Measurements from ENCODE around the gene CPNE6.

CPNE6 gene

GRCh38 chr14:24063263-24063836 lies 8.0 kb upstream of the CPNE6 start:
- 92 to 93% methylated on average over 2 to 3 of the region's 4 CpGs for WGBS, 2 experiments (ENCODE audit: insufficient coverage in 2 of 2)
- Histone ChIP-seq H3K27ac (ENCODE audit: low read depth, low read length, severe bottlenecking) (no peak overlapping the region), H3K4me1 (ENCODE audit: control insufficient read depth, insufficient read depth, low read length, poor library complexity, severe bottlenecking) (no peaks in the 10 kb centered on the region), H3K9me3 (ENCODE audit: control insufficient read depth, low read length) (no peaks in the 10 kb centered on the region), H3K4me3 (ENCODE audit: extremely low read depth, insufficient read depth, low read length, poor library complexity, severe bottlenecking) (no peak overlapping the region), H3K36me3 (ENCODE audit: control insufficient read depth, insufficient read depth, low read length) (no peaks in the 10 kb centered on the region)

- Histone ChIP-seq H3K9me3 (ENCODE audit: control insufficient read depth, low read length) (no peaks in the 10 kb centered on the region), H3K27ac (ENCODE audit: low read depth, low read length, severe bottlenecking) (no peak overlapping the region), H3K36me3 (ENCODE audit: control insufficient read depth, insufficient read depth, low read length) (no peaks in the 10 kb centered on the region), H3K4me1 (ENCODE audit: control insufficient read depth, insufficient read depth, low read length, poor library complexity, severe bottlenecking) (no peaks in the 10 kb centered on the region), H3K4me3 (ENCODE audit: extremely low read depth, insufficient read depth, low read length, poor library complexity, severe bottlenecking) (no peak overlapping the region)
- 88 to 95% methylated on average over 2 to 4 of the region's 7 CpGs for WGBS, 2 experiments (ENCODE audit: insufficient coverage in 2 of 2)
These were observed 7.1 kb upstream of the CPNE6 start for GRCh38 chr14:24064091-24064795.

- Histone ChIP-seq H3K27ac (ENCODE audit: low read depth, low read length, severe bottlenecking) (no peak overlapping the region), H3K4me1 (ENCODE audit: control insufficient read depth, insufficient read depth, low read length, poor library complexity, severe bottlenecking) (no peaks in the 10 kb centered on the region), H3K4me3 (ENCODE audit: extremely low read depth, insufficient read depth, low read length, poor library complexity, severe bottlenecking) (no peak overlapping the region), H3K9me3 (ENCODE audit: control insufficient read depth, low read length) (no peaks in the 10 kb centered on the region), H3K36me3 (ENCODE audit: control insufficient read depth, insufficient read depth, low read length) (no peaks in the 10 kb centered on the region)
- WGBS, 2 experiments (ENCODE audit: insufficient coverage in 2 of 2): 92% methylated on average over 2 to 7 of the region's 15 CpGs
These were observed 6.5 kb upstream of the CPNE6 start for GRCh38 chr14:24064856-24065255.

- H3K4me3 ChIP-seq (ENCODE audit: extremely low read depth, insufficient read depth, low read length, poor library complexity, severe bottlenecking): no peak overlapping the region
- WGBS, 2 experiments (ENCODE audit: insufficient coverage in 2 of 2): 88 to 89% methylated on average over 7 to 8 of the region's 8 CpGs
These were observed 6.0 kb upstream of the CPNE6 start for GRCh38 chr14:24065408-24065807.

GRCh38 chr14:24066496-24067132 lies 4.7 kb upstream of the CPNE6 start:
- Histone ChIP-seq H3K36me3 (ENCODE audit: control insufficient read depth, insufficient read depth, low read length) (no peaks in the 10 kb centered on the region), H3K4me1 (ENCODE audit: control insufficient read depth, insufficient read depth, low read length, poor library complexity, severe bottlenecking) (no peaks in the 10 kb centered on the region), H3K27ac (ENCODE audit: low read depth, low read length, severe bottlenecking) (no peak overlapping the region), H3K9me3 (ENCODE audit: control insufficient read depth, low read length) (no peaks in the 10 kb centered on the region), H3K4me3 (ENCODE audit: extremely low read depth, insufficient read depth, low read length, poor library complexity, severe bottlenecking) (no peak overlapping the region)
- 89 to 94% methylated on average over 5 of the region's 8 CpGs for WGBS, 2 experiments (ENCODE audit: insufficient coverage in 2 of 2)

More at GRCh38 chr14:24065408-24065807, 6.0 kb upstream of the CPNE6 start:
- H3K4me1 ChIP-seq (ENCODE audit: control insufficient read depth, insufficient read depth, low read length, poor library complexity, severe bottlenecking): no peaks in the 10 kb centered on the region
- no peak overlapping the region for H3K27ac ChIP-seq (ENCODE audit: low read depth, low read length, severe bottlenecking)
- no peaks in the 10 kb centered on the region for H3K9me3 ChIP-seq (ENCODE audit: control insufficient read depth, low read length)
- H3K36me3 ChIP-seq (ENCODE audit: control insufficient read depth, insufficient read depth, low read length): no peaks in the 10 kb centered on the region

- H3K36me3 ChIP-seq (ENCODE audit: control insufficient read depth, insufficient read depth, low read length): no peaks in the 10 kb centered on the region
- H3K27ac ChIP-seq (ENCODE audit: low read depth, low read length, severe bottlenecking): no peak overlapping the region
- H3K4me3 ChIP-seq (ENCODE audit: extremely low read depth, insufficient read depth, low read length, poor library complexity, severe bottlenecking): no peak overlapping the region
- H3K4me1 ChIP-seq (ENCODE audit: control insufficient read depth, insufficient read depth, low read length, poor library complexity, severe bottlenecking): no peaks in the 10 kb centered on the region
- H3K9me3 ChIP-seq (ENCODE audit: control insufficient read depth, low read length): no peaks in the 10 kb centered on the region
- WGBS, 2 experiments (ENCODE audit: insufficient coverage in 2 of 2): 97 to 99% methylated on average over 6 to 12 of the region's 12 CpGs
These were observed 4.0 kb upstream of the CPNE6 start for GRCh38 chr14:24067133-24068082.

- H3K27ac ChIP-seq (ENCODE audit: low read depth, low read length, severe bottlenecking): no peak overlapping the region
- no peaks in the 10 kb centered on the region for H3K36me3 ChIP-seq (ENCODE audit: control insufficient read depth, insufficient read depth, low read length)
- WGBS, 2 experiments (ENCODE audit: insufficient coverage in 2 of 2): 92 to 94% methylated on average over 2 to 3 of the region's 10 CpGs
- H3K4me3 ChIP-seq (ENCODE audit: extremely low read depth, insufficient read depth, low read length, poor library complexity, severe bottlenecking): no peak overlapping the region
- no peaks in the 10 kb centered on the region for H3K4me1 ChIP-seq (ENCODE audit: control insufficient read depth, insufficient read depth, low read length, poor library complexity, severe bottlenecking)
- H3K9me3 ChIP-seq (ENCODE audit: control insufficient read depth, low read length): no peaks in the 10 kb centered on the region
These were observed 2.5 kb upstream of the CPNE6 start for GRCh38 chr14:24068711-24069410.

- Histone ChIP-seq H3K27ac (ENCODE audit: low read depth, low read length, severe bottlenecking) (no peak overlapping the region), H3K4me1 (ENCODE audit: control insufficient read depth, insufficient read depth, low read length, poor library complexity, severe bottlenecking) (no peaks in the 10 kb centered on the region), H3K36me3 (ENCODE audit: control insufficient read depth, insufficient read depth, low read length) (no peaks in the 10 kb centered on the region), H3K4me3 (ENCODE audit: extremely low read depth, insufficient read depth, low read length, poor library complexity, severe bottlenecking) (no peak overlapping the region), H3K9me3 (ENCODE audit: control insufficient read depth, low read length) (no peaks in the 10 kb centered on the region)
- WGBS, 2 experiments (ENCODE audit: insufficient coverage in 2 of 2): 80 to 100% methylated on average over 1 to 2 of the region's 6 CpGs
These were observed 2.0 kb upstream of the CPNE6 start for GRCh38 chr14:24069411-24069735.

GRCh38 chr14:24070285-24071143 lies 848 bp upstream of the CPNE6 start:
- H3K4me1 ChIP-seq (ENCODE audit: control insufficient read depth, insufficient read depth, low read length, poor library complexity, severe bottlenecking): no peaks in the 10 kb centered on the region
- H3K4me3 ChIP-seq (ENCODE audit: extremely low read depth, insufficient read depth, low read length, poor library complexity, severe bottlenecking): no peak overlapping the region
- 80 to 90% methylated on average over 10 of the region's 10 CpGs for WGBS, 2 experiments (ENCODE audit: insufficient coverage in 2 of 2)
- H3K36me3 ChIP-seq (ENCODE audit: control insufficient read depth, insufficient read depth, low read length): no peaks in the 10 kb centered on the region
- H3K27ac ChIP-seq (ENCODE audit: low read depth, low read length, severe bottlenecking): no peak overlapping the region
- no peaks in the 10 kb centered on the region for H3K9me3 ChIP-seq (ENCODE audit: control insufficient read depth, low read length)
